HEK293 (cell line): ENCODE data around the gene GATC.
A peak's percentile ranks its signal among the peaks of the same experiment; 100 is the strongest.

Experiments used
- AEBP2 ChIP-seq: fragments of 450-650 bp; formaldehyde crosslinking; IDR thresholded peaks from 2 replicates; pipeline ENCODE4 v1.5.1; 2016; ENCODE audit warnings: missing biosample characterization, missing genetic modification characterization, borderline replicate concordance
- GLI2 ChIP-seq: fragments of 450-650 bp; formaldehyde crosslinking; IDR thresholded peaks from 2 replicates; pipeline ENCODE4; 2017; ENCODE audit warnings: missing biosample characterization, missing genetic modification characterization, low read depth, borderline replicate concordance
- PBX3 ChIP-seq: sonication (generic); formaldehyde crosslinking; IDR thresholded peaks from 2 replicates; pipeline ENCODE4 v1.8.1; 2022; ENCODE audit warnings: mild to moderate bottlenecking, moderate library complexity, missing genetic modification reagents
- PRDM6 ChIP-seq: fragments of 450-650 bp; formaldehyde crosslinking; IDR thresholded peaks from 2 replicates; pipeline ENCODE4 v1.5.1; 2017; ENCODE audit warnings: missing biosample characterization, missing genetic modification characterization
- RBAK ChIP-seq: fragments of 450-650 bp; formaldehyde crosslinking; IDR thresholded peaks from 2 replicates; pipeline ENCODE4 v1.5.1; 2016; ENCODE audit warnings: missing biosample characterization, missing genetic modification characterization
- TRIM28 ChIP-seq: IDR thresholded peaks from 2 replicates; pipeline ENCODE4 v1.6.1; 2011; ENCODE audit warnings: low read length, control low read depth, borderline replicate concordance
- ZBTB44 ChIP-seq: fragments of 450-650 bp; IDR thresholded peaks from 2 replicates; pipeline ENCODE4 v1.5.1; 2018; ENCODE audit warnings: missing biosample characterization, mild to moderate bottlenecking, missing genetic modification characterization
- ZBTB48 ChIP-seq: fragments of 450-650 bp; formaldehyde crosslinking; IDR thresholded peaks from 2 replicates; pipeline ENCODE4 v1.5.1; 2016; ENCODE audit warnings: missing biosample characterization, missing genetic modification characterization
- ZBTB49 ChIP-seq: fragments of 450-650 bp; formaldehyde crosslinking; IDR thresholded peaks from 2 replicates; pipeline ENCODE4 v1.5.1; 2016; ENCODE audit warnings: missing biosample characterization, missing genetic modification characterization, low read depth
- ZFHX2 ChIP-seq: fragments of 450-650 bp; formaldehyde crosslinking; conservative IDR thresholded peaks from 2 replicates; pipeline ENCODE4 v1.5.1; 2016; ENCODE audit warnings: missing biosample characterization, missing genetic modification characterization
- ZFP41 ChIP-seq: fragments of 450-650 bp; formaldehyde crosslinking; IDR thresholded peaks from 2 replicates; pipeline ENCODE4 v1.5.1; 2016; ENCODE audit warnings: missing biosample characterization, missing genetic modification characterization, borderline replicate concordance
- ZNF174 ChIP-seq: fragments of 450-650 bp; formaldehyde crosslinking; IDR thresholded peaks from 2 replicates; pipeline ENCODE4 v1.5.0; 2017; ENCODE audit warnings: missing biosample characterization, mild to moderate bottlenecking, missing genetic modification characterization
- ZNF175 ChIP-seq: fragments of 450-650 bp; formaldehyde crosslinking; IDR thresholded peaks from 2 replicates; pipeline ENCODE4 v1.5.1; 2016; ENCODE audit warnings: missing biosample characterization, missing genetic modification characterization
- ZNF211 ChIP-seq: fragments of 450-650 bp; formaldehyde crosslinking; IDR thresholded peaks from 2 replicates; pipeline ENCODE4 v1.5.1; 2016; ENCODE audit warnings: low read depth, missing biosample characterization, missing genetic modification characterization
- ZNF223 ChIP-seq: fragments of 450-650 bp; formaldehyde crosslinking; IDR thresholded peaks from 2 replicates; pipeline ENCODE4 v1.5.1; 2016; ENCODE audit warnings: missing biosample characterization, missing genetic modification characterization
- ZNF24 ChIP-seq: fragments of 450-650 bp; formaldehyde crosslinking; IDR thresholded peaks from 2 replicates; pipeline ENCODE4 v1.5.1; 2016; ENCODE audit warnings: missing biosample characterization, missing genetic modification characterization
- ZNF488 ChIP-seq: fragments of 450-650 bp; formaldehyde crosslinking; IDR thresholded peaks from 2 replicates; pipeline ENCODE4 v1.5.1; 2016; ENCODE audit warnings: missing biosample characterization, missing genetic modification characterization
- ZNF549 ChIP-seq: fragments of 450-650 bp; IDR thresholded peaks from 2 replicates; pipeline ENCODE4 v1.5.1; 2018; ENCODE audit warnings: missing biosample characterization, missing genetic modification characterization, mild to moderate bottlenecking, inconsistent platforms, moderate library complexity
- ZNF561 ChIP-seq: fragments of 450-650 bp; IDR thresholded peaks from 2 replicates; pipeline ENCODE4 v1.5.1; 2018; ENCODE audit warnings: missing biosample characterization, missing genetic modification characterization, borderline replicate concordance
- ZNF585B ChIP-seq: fragments of 450-650 bp; formaldehyde crosslinking; IDR thresholded peaks from 2 replicates; pipeline ENCODE4 v1.5.1; 2016; ENCODE audit warnings: missing biosample characterization, missing genetic modification characterization
- ZNF692 ChIP-seq: fragments of 450-650 bp; formaldehyde crosslinking; IDR thresholded peaks from 2 replicates; pipeline ENCODE4 v1.5.1; 2016; ENCODE audit warnings: missing biosample characterization, missing genetic modification characterization
- ZNF776 ChIP-seq: fragments of 450-650 bp; formaldehyde crosslinking; IDR thresholded peaks from 2 replicates; pipeline ENCODE4 v1.5.0; 2017; ENCODE audit warnings: missing biosample characterization, missing genetic modification characterization, borderline replicate concordance
- ZNF791 ChIP-seq: fragments of 450-650 bp; formaldehyde crosslinking; IDR thresholded peaks from 2 replicates; pipeline ENCODE4 v1.5.1; 2016; ENCODE audit warnings: missing biosample characterization, missing genetic modification characterization
- ZSCAN18 ChIP-seq: fragments of 450-650 bp; formaldehyde crosslinking; IDR thresholded peaks from 2 replicates; pipeline ENCODE4 v1.5.1; 2016; ENCODE audit warnings: missing biosample characterization, missing genetic modification characterization
- ZSCAN5A ChIP-seq: fragments of 450-650 bp; formaldehyde crosslinking; IDR thresholded peaks from 2 replicates; pipeline ENCODE4 v1.5.1; 2016; ENCODE audit warnings: missing biosample characterization, missing genetic modification characterization

GATC gene

GRCh38 chr12:120495731-120496412 is 49.6 kb downstream of the GATC start, which contains the start of gene DYNLL1 (continued):
- TF ChIP-seq GLI2 (no peak), ZNF692 (tag by site-specific recombination) (0 out of 2 replicates have a peak, but pooled peaks have one; percentile 24), AEBP2 (tag by site-specific recombination) (no peak), ZFHX2 (no peak), ZNF211 (no peak), ZBTB49 (tag by site-specific recombination) (no peak), ZSCAN5A (tag by site-specific recombination) (no peak), PBX3 (no peak), ZNF488 (tag by site-specific recombination) (no peak), ZNF561 (no peak; the same call in 1 of the 2 replicates), PRDM6 (tag by site-specific recombination) (no peak), ZBTB44 (tag by site-specific recombination) (no peak), ZNF174 (tag by site-specific recombination) (no peak), ZSCAN18 (tag by site-specific recombination) (no peak), ZBTB48 (0 out of 2 replicates have a peak, but pooled peaks have one; percentile 43), ZNF776 (tag by site-specific recombination) (no peak), ZNF549 (tag by site-specific recombination) (no peak), ZFP41 (tag by site-specific recombination) (no peak), ZNF223 (tag by site-specific recombination) (no peak), ZNF24 (no peak), ZNF791 (tag by site-specific recombination) (no peak), ZNF585B (no peak), TRIM28 (no peak), RBAK (no peak), ZNF175 (no peak)
